GM19372 (cell line): ENCODE data around the gene MEAF6.
"Not testable (repeated sequence)": the region's sequence is repeated elsewhere in the genome, so short reads cannot be mapped to it uniquely, and the experiment has no call there.

Experiments used
- ATAC-seq: cut with Tn5 transposase; IDR thresholded peaks from one replicate; pipeline ENCODE4 v1.9.1; 2021; ENCODE audit warnings: mild to moderate bottlenecking, low read depth, moderate library complexity; ENCODE audit not compliant: unreplicated experiment

The MEAF6 gene

DNA sequence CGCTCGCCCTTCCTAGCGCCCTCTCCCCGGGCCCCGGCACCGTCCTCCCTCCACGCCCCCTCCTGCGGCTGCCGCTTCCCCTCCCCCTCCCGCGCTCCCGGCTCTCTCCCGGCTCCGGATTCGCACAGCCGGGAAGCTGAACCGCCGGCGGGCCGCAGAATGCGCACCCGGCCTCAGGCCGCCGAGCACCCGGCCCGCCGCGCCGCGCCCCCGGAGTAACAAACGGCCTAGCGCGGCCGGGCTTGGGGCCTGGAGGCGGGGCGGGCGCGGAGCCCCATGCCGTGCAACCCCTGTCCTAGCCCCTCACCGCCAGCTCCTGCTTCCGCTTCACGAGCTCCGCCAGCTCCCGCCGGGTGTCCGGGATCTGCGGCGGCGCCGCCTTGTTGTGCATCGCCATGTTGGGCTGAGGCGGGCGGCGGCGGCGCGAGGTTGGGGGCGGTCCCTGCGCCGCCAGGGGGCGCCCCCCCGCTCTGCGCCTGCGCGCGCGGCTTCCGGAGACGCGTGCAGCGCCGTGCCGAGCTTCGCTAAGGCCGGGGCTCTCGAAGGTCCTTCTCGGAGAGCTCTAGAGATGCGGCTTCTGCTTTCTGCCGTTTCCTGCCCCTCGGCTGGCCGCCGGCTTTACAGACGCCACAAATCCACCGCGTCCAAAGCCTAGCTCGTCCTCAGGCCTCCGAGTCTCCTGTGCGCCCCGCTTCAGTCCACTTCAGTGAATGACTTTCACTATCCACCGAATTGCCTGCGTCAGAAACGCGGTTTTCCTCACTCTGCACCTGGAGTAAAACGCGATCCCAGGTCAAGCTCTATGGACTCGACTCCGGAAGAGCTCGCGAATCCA is at the start of gene MEAF6:
Gene MEAF6 (minus strand): TSS at position 417 of the 835 bp plus-strand sequence. CDS start 20 bp downstream, at position 397.
- ATAC-seq: peak; percentile 86

DNA sequence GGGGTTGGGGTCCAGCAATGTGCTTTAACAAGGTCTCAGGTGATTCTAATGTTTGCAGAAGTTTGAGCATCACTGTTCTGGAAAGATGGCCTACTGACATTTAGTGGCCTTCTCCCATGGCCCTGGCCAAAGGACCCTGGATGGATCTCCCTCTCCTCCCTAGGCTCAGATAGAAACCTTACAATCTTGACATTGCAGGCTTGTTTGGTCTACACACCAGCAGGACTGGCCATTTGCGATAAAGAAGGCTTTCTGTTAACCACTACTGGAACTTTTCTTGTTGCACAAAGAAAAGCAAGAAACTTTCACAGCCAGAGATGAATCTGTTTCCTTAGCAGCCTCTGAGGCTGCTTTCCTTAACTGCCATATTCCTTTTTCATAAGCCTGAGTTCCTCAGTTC is 48.4 kb upstream of the MEAF6 start:
- no peak for ATAC-seq

DNA sequence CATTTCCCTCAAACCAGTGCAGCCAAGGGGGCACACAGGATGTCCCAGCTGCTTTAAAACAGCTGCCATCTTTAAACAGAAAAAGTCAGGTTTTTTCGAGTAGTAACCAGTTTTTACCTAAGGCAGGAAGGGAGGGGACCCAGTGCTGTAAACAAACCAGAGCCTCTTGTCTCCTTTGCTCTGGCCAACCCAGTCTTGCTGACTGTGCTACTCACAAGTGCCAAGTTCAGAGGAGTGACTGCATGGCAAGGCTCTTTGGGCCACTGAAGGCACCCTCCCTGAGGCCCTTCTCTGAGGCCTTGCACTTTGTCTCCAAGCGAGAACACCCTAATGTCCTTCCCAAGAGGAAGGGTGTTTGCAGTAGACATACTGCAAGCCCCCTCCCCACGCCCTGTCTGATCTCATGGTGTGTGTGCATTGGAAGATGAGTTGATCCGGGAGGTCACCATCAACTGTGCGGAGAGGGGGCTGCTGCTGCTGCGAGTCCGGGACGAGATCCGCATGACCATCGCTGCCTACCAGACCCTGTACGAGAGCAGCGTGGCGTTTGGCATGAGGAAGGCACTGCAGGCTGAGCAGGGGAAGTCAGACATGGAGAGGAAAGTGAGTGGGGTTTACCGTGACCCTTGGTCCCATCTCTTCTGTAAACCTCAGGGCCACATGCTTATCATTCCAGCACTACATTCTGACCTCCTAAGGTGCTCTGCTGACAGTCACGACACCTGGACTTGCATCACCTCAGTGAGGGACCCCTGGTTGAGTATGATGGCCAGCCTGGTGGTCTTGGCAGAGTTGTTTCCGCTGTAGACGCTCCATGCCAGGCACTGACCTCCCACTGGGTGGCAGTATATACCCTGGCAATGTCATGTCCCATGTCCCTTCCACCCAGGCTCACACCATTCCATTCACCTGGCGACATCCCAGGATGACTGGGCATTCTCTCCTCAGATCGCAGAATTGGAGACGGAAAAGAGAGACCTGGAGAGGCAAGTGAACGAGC is 46.9 kb upstream of the MEAF6 start:
- ATAC-seq: no peak

GRCh38 chr1:37560401-37561132 is 46.0 kb upstream of the MEAF6 start:
- ATAC-seq: no peak

GRCh38 chr1:37559957-37560379 is 45.4 kb upstream of the MEAF6 start:
- not testable (repeated sequence) for ATAC-seq

DNA sequence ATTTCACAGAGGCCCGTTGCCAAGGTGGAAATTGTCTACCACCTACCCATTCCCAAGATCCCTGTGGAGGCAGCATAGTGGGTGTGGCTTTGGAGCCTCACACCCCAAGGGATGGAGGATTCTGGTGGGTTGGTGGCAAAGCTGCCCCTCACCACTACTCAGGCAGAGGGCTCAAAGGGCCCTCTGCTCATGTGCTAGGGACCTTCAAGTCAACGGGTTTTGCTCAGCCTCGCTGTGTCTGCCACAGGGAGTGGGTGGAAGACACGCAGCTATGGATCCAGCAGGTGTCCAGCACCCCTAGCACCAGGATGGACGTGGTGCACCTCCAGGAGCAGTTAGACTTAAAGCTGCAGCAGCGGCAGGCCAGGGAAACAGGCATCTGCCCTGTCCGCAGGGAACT is 44.5 kb upstream of the MEAF6 start:
- no peak for ATAC-seq

- no peak for ATAC-seq
Observed at GRCh38 chr1:37558411-37558810, 43.8 kb upstream of the MEAF6 start.

DNA sequence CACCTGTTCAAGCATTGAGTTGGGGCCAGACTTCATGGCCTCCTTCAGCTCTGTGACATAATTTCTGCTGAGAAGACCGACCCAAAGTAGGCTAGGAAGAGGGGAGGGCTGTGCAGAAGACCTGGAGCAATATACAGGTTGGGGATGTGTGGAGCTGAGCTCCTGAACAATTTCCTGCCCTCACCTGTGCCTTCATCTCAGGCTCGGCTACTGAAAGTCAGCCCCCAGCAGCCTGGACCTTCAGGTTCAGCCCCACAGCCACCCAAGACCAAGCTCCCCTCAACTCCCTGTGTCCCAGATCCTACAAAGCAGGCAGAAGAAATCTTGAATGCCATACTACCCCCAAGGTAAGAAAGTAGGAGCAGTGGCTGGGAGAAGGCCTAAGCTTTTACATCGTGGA is 42.8 kb upstream of the MEAF6 start:
- ATAC-seq: no peak

DNA sequence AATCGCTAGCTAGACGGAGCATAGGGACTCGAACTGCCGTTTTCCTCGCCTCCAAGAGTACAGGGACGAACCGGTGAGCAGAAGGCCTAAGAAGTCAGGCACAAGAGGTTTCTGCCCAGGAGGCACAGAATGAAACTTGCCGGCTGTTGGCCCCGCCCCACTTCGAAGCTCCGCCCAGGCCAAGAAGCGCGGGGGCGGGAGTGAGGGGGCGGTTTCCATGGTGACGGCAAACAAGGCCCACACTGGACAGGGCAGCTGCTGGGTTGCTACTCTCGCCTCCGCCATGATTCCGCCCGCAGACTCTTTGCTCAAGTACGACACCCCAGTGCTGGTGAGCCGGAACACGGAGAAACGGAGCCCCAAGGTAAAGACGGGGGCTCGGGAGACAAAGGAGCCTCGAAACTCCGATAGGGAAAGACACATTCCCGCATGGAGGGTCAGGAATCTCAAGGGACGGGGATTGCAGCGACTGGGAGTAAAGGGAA is 42.2 kb upstream of the MEAF6 start, which contains the start of gene DNALI1:
Gene DNALI1 (plus strand): TSS at position 229 of the 485 bp plus-strand sequence. CDS start 55 bp downstream, at position 284.
- ATAC-seq: no peak

DNA sequence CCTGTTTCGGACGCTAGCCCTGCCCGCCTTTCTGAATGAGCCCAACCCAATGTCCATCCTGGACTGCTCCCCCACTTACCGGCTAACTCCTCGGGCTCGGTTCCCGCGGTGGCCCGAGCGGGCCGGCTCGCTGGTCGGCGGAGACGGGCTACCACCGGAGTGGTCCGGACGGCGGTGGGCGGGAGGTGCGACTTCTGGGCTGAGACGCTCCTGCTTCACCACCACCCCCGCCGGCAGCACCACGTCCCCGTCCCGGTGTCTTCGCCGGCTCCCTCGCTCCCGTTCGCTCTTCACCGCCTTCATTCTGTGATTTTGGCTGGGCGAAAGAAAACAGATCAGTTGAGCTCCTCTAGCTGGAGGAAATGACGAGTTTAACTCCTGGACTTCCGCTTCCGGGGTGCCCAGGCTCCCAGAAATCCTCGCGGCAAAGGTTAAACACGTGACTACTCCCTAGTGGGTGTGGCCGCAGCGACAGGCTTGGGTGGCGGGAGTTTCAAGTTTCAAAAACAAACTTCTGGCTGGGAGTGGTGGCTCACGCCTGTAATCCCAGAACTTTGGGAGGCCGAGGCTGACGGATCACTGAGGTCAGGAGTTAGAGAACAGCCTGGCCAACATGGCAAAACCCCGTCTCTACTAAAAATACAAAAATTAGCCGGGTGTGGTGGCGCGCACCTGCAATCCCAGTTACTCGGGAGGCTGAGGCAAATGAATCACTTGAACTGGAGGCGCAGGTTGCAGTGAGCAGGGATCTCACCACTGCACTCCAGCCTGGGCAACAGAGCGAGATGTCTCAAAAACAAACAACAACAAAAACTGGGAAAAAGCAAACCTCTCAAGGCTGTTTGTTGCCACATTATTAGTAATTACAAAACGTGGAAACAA is 39.6 kb upstream of the MEAF6 start, which contains the start of gene SNIP1:
Gene SNIP1 (minus strand): TSS at position 367 of the 882 bp plus-strand sequence. CDS start 64 bp downstream, at position 303.
- ATAC-seq: peak; percentile 87

GRCh38 chr1:37553598-37553926 is 39.0 kb upstream of the MEAF6 start:
- ATAC-seq: no peak

GRCh38 chr1:37549341-37549740 is 34.8 kb upstream of the MEAF6 start:
- no peak for ATAC-seq

- no peak for ATAC-seq
Observed at GRCh38 chr1:37545019-37545418, 30.5 kb upstream of the MEAF6 start.

- ATAC-seq: no peak
Observed at GRCh38 chr1:37544530-37544929, 30.0 kb upstream of the MEAF6 start.

GRCh38 chr1:37540036-37540785 is 25.6 kb upstream of the MEAF6 start:
- ATAC-seq: no peak

GRCh38 chr1:37539154-37539553 is 24.6 kb upstream of the MEAF6 start:
- ATAC-seq: not testable (repeated sequence)

DNA sequence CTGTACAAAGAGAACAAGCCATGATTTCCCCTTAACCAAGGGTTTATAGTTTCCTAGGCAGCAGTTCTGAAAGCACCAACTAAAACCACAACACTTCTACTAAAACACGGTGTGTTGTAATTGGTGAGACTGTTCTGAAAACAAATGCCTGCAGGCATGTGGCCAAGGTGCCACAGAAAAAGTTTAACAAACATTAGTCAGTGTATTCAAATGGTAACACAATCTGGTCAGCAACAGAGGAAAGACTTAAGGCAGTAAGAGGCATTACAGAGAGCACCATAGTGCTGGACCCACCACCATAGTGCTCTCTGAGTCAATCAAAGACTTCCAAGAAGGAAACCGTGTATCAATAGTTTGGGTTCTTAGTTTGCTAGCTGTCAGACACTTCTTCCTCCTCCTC is 22.8 kb upstream of the MEAF6 start:
- no peak for ATAC-seq

DNA sequence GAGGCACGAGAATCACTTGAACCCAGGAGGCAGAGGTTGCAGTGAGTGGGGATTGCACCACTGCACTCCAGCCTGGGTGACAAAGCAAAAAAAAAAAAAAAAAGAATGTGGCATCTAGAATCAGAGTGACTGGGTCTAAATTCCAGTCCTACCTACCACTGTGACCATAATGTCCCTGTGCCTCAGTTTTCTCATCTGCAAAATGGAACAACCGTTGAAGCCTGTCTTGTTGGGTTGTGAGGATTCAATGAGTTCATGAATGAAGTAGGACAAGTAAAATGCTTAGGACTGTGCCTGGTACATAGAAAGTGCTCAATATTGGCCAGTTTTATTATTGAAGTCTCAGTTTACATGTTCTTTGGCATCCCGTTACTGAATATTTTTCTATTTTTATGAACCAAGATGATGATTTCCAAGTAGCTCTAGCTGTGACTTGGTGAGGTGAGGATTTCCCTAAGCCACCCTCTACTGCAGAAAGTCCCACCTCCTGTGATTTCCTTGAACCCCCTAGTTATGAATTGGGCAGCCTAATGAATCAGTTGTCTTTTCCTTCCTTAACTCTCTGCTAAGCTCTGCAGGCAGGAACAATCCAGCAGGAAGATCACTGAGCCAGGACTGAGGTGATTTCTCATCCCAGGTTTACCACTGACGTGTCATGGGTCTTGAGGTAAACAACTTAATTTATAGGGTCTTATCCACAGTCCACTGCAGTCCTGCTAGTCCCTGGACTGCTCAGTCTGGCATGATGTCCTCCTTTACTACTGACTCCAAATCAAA is 18.9 kb upstream of the MEAF6 start:
- no peak for ATAC-seq
